ENCODE data around the gene BRAF.
"Not testable (repeated sequence)": the region's sequence is repeated elsewhere in the genome, so short reads cannot be mapped to it uniquely, and the experiment has no call there.

The BRAF gene

DNA sequence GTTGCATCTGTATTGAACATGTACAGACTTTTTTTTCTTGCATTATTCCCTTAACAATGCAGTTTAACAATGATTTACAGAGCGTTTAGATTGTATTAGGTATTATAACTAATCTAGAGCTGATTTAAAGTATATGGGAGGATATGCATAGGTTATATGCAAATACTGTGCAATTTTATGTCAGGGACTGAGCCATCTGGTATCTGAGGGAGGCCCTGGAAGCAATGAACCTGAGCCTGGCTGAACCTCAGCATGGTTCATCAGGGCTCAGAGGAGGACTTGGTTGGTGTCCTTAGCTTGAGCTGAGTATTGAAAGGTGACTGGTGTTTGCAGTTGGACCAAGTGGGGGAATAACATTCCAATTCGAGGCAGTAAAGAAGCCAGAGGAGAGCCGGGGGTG lies 247.2 kb downstream of the BRAF start:
- no peak for DNase-seq

DNA sequence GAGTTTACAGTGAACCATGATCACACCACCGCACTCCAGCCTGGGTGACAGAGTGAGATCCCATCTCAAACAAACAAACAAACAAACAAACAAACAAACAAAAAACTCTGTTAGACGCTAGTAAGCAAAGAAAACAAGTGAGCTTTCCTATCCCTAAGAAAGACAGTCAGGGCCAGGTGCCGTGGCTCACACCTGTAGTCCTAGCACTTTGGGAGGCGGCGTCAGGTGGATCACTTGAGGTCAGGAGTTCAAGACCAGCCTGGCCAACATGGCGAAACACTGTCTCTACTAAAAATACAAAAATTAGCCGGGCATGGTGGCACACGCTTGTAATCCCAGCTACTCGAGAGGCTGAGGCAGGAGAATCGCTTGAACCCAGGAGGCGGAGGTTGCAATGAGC lies 247.8 kb downstream of the BRAF start:
- DNase-seq, result not testable (repeated sequence)

DNA sequence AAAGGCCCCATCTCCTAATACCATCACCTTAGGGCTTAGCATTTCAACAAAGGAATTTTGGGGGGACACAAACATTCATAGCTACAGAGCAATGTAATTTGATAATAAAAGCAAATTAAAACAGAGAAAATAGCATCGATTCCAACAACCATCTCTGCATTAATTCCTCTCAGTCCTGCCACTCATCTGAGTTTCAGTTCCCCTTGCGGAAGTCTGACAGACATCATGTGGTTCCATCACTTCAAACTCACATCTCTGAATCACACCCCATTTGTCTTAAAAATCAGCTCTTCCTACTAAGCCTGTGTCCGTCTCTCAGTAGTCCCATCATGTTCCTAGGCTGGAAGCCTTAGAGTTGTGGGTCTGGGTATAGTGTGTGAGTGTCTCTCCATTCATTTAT lies 248.4 kb downstream of the BRAF start:
- DNase-seq, result no peak

DNA sequence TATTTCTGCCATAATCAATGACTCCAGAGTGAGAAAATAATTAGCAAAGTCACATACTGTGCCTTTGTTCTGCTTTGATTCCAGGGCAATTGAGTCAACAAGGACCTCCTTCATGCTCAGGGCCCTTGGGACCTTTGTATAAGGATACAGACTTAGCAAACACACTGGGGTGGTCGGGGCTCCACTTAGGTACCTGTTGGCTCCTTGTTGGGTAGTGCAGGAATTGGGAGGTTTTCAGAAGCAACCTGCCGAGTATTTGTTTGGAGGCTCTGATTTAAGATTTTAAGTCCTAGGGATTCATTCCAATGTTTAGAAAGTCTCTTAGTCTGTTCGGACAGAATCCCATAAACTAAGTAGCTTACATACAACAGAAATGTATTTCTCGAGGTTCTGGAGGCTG lies 249.0 kb downstream of the BRAF start:
- DNase-seq, result no peak

DNA sequence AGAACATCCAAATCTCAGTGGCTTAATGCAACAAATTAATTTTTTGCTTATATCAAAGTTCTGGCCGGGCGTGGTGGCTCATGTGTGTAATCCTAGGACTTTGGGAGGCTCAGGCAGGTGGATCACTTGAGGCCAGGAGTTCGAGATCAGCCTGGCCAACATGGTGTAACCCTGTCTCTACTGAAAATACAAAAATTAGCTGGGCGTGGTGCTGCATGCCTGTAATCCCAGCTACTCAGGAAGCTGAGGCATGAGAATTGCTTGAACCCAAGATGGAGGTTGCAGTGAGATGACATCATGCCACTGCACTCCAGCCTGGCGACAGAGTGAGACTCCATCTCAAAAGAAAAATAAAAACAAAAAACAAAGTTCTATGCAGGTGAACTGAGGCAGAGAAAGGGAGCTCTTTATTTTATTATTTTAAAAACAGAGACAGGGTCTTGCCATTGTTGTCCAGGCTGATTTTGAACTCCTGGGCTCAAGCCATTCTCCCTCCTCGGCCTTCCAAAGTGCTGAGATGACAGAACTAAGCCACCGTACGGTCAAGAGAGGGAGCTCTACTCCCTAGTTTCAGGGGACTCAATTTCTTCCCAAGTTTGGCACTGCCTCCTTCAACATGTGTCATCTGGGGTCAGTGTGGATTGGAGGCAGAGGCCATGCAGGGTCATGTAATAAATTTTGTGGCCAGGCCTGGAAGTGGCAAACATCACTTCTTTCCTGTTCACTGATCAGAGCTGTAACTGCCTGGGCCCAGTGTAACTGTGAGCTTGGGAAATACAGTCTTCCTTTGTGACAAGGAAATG lies 249.6 kb downstream of the BRAF start:
- DNase-seq, result no peak

DNA sequence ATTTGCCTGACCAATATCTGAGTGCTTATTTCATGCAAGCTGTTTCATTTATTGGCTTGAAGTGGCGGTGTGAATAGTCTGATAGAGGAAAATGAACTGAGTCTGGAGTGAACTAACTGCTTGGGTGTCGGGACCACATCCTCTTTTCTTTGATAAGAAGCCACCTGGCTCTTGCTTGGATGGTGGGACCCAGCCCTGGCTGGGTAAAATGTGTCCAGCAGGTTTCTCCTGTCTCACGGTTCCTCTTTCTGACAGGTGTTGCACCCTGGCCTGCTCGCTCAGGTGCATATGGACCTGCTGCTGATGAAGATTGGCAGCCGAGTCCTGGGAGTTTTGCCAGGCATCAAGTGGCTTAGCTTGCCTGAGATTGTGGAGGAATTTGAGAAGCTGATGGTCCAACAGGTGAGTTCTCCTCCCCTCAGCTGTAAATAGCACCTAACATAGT lies 250.4 kb downstream of the BRAF start:
- DNase-seq, result no peak

DNA sequence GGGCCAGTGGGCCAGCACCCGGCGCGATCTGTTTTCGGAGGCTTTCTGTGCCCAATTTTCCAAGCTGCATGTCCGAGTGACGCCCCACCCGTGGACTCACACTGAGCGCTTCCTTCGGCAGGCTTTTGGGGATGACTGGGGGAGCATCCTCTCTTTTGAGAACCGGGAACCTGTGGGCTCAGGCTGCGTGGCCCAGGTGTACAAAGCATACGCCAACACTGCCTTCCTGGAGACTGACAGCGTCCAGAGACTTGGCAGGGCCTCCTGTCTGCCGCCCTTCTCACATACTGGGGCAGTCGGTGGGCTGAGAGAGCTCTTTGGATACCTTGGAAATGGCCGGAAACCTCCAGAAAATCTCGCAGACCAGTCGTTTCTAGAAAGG lies 251.0 kb downstream of the BRAF start:
- no peak for DNase-seq

DNA sequence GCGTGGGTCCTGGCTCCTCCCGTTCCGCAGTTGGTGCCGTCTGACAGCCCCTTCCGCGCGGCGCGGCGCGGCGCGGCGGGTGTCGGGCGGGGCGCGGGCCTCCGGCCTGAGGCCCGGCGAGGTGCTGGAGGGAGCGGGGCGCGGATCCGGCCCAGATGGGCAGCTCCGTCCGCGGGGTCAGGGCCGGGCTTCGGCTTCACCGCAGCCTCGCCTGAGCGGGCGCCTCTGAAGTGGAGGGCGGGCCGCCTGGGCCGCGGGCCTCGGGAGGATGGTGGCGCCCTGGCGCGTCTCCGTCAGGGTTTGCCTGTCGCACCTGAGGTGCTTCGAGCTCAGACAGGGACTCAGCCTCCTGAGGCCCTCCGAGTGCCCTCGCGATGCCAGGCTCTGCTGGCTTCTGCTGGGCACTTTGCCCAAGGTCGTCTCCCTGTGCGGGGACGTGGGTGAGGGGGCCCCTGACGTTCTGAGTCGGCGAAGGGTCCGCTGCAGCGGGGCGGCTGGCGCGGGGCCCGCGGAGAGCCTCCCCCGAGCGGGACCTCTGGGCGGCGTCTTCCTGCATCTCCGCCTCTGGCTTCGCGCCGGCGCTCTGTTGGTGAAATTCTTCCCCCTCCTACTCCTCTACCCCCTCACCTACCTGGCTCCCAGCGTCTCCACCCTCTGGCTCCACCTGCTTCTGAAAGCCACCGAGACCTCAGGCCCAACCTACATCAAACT lies 251.5 kb downstream of the BRAF start:
- DNase-seq, result peak; percentile 52 to 62

DNA sequence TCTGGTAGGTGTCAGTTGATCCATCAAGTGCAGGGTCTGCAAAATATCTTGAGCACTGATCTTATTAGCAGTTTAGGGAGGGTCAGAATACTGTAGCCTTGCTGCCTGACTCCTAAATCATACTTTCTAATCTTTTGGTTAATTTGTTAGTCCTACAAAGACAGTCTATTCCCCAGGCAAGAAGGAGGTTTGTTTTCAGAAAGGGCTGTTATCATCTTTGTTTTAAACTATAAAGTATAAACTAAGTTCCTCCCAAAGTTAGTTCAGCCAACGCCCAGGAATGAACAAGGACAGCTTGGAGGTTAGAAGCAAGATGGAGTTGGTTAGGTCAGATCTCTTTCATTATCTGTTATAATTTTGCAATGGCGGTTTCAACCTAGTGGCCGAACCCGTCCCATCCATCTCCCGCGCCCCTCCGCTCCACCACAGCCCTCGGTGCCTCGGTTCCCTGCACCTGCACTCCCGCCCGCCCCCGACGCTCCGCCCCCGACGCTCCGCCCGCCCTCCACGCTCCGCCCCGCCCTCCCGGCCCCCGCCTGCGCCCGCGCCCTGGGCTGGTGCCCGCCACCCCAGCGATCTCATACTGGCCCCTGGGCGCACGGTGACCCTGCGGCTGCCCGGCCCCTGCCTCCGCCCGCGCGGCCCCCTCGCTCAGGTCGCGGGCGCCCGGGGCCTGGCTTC lies 252.2 kb downstream of the BRAF start, which contains the start of gene ADCK2:
TSS of gene ADCK2 (plus strand) at position 564 of the 681 bp plus-strand sequence. CDS start 386 bp downstream, outside the sequence.
- peak; percentile 65 to 72 for DNase-seq

DNA sequence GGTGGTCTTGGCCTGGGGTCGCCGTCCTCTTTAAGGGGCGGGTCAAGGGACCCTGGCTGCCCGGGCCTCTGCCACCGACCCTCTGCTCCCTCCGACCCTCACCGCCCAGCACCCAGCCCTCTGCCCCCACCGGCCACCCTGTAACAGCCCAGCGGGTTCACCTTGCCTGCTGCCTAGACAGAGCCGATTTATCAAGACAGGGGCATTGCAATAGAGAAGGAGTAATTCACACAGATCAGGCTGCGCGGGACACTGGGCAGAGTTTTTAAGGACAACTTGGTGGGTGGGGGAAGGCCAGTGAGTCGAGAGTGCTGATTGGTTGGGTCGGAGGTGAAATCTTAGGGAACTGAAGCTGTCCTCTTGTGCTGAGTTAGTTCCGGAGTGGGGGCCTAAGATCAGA lies 252.8 kb downstream of the BRAF start:
- DNase-seq, result no peak

DNA sequence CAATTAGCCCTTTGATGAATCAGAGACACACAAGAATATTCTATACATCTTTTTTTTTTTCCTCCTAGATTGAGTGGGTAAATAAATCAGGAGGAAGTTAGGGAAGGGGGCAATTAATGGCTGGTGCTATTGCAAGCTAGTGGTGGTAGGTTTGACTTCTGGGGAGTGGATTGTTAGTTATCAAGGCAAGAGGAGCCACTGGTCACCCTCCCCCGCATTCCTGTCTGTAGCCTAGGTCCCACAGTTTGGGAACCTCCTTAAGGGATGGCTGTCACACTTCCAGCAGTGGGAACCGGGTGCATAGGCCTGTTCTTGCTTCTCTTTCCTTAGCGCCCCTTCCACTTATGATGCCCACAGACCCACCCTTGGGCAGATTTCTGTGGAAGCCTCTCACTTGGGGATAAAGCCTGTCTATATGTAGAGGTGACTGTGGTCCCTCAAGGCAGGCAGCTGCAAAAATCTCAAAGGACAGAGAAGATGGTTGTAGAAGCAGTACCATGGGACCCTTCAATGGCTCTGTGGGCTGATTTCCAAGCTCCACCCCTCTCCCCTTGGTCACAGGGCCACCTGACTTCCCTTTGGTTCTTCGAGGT lies 254.3 kb downstream of the BRAF start:
- no peak for DNase-seq

DNA sequence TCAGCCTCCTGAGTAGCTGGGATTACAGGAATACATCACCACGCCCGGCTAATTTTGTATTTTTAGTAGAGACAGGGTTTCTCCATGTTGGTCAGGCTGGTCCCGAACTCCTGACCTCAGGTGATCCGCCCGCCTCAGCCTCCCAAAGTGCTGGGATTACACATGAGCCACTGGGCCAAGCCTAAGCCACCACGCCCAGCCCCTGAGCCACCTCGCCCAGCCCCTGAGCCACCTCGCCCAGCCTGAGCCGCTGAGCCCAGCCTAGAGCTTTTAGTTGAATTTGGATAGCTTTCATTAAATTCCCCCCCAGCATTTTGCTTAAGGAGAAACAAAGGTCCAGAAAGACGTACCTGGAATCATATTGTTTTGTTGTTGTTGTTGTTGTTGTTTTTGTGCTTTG lies 254.9 kb downstream of the BRAF start:
- not testable (repeated sequence) for DNase-seq

DNA sequence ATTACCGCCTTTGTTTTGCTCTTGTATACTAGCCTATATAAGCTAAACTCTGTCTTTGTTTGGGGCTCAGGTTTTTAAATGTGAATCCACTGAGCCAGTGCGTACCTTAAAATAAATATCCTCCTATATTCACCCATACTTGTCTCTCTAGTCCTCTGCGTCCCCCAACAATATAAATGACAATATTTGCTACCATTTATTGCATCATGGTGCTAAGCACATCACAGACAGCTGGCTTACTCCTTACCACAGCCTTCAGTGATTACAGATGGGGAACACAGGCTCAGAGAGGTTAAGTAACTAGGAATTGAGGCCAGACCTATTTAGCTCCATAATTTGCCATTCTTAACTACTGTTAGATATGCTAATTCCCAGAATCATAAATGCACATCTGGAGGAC lies 255.4 kb downstream of the BRAF start:
- no peak for DNase-seq
